Measurements from ENCODE around the gene ULBP3. TPM values are rescaled to one million over a fixed set of nuclear protein-coding genes. Genes with fewer than 3 reads are reported as not detected.
"Not testable (repeated sequence)": the region's sequence is repeated elsewhere in the genome, so short reads cannot be mapped to it uniquely, and the experiment has no call there.

Gene ULBP3
- total RNA-seq, 5 donors from 2014 or later (not counting 1 experiment from before 2014, with no cell fraction given): 0.35 to 1.3 (median 0.79) TPM

GRCh38 chr6:150027806-150028565 lies 40.9 kb downstream of the ULBP3 start:
- Mint-ChIP-seq H3K27me3 (peaks cover 49 to 62% of the 10 kb centered on the region in 2 donors), H3K4me3 (no peak overlapping the region), H3K4me1 (peaks cover 9 to 16% (median 10%) of the 10 kb centered on the region in 3 donors), H3K36me3 (no peaks in the 10 kb centered on the region), H3K27ac (no peak overlapping the region), H3K9me3 (no peaks in the 10 kb centered on the region)
- Histone ChIP-seq H3K4me3 (ENCODE audit: control insufficient read depth in 1 of 2, extremely low read depth in 1 of 2, low read length in 1 of 2) (no peak overlapping the region), H3K9me3 (no peaks in the 10 kb centered on the region), H3K27me3 (replicated peaks in 1 of 2; ENCODE audit: control insufficient read depth in 2 of 2, extremely low read depth in 1 of 2, insufficient read depth in 2 of 2, low read length in 1 of 2) (peaks cover 10 to 57% of the 10 kb centered on the region in 2 experiments), H3K4me1 (ENCODE audit: control insufficient read depth in 1 of 2, extremely low read depth in 1 of 2, insufficient read depth in 2 of 2, low read length in 2 of 2) (peaks cover 0 to 12% of the 10 kb centered on the region in 2 experiments), H3K36me3 (ENCODE audit: control insufficient read depth in 2 of 2, extremely low read depth in 1 of 2, insufficient read depth in 1 of 2, low read length in 1 of 2) (no peaks in the 10 kb centered on the region), H3K27ac (ENCODE audit: low read length) (no peak overlapping the region)
- 85% methylated on average over 5 of the region's 6 CpGs for WGBS (ENCODE audit: insufficient coverage)
- CTCF ChIA-PET: no interaction called here
- DNase-seq: peak in 1 of 35 experiments; percentile 13
- POLR2A ChIA-PET: no interaction called here
- no peak for ATAC-seq (replicated peaks in 1 of 4)

- Histone ChIP-seq H3K27me3 (replicated peaks in 1 of 2; ENCODE audit: control insufficient read depth in 2 of 2, extremely low read depth in 1 of 2, insufficient read depth in 2 of 2, low read length in 1 of 2) (peaks cover 10 to 56% of the 10 kb centered on the region in 2 experiments), H3K4me3 (ENCODE audit: control insufficient read depth in 1 of 2, extremely low read depth in 1 of 2, low read length in 1 of 2) (no peak overlapping the region), H3K9me3 (no peaks in the 10 kb centered on the region), H3K27ac (ENCODE audit: low read length) (no peak overlapping the region), H3K36me3 (ENCODE audit: control insufficient read depth in 2 of 2, extremely low read depth in 1 of 2, insufficient read depth in 1 of 2, low read length in 1 of 2) (no peaks in the 10 kb centered on the region), H3K4me1 (ENCODE audit: control insufficient read depth in 1 of 2, extremely low read depth in 1 of 2, insufficient read depth in 2 of 2, low read length in 2 of 2) (peaks cover 0 to 12% of the 10 kb centered on the region in 2 experiments)
- H3K36me3 Mint-ChIP-seq: no peaks in the 10 kb centered on the region
- no peak overlapping the region for H3K27ac Mint-ChIP-seq
- no peaks in the 10 kb centered on the region for H3K9me3 Mint-ChIP-seq
- H3K4me3 Mint-ChIP-seq: no peak overlapping the region
- ChIA-PET CTCF (no interaction called here), POLR2A (no interaction called here)
- peaks cover 9 to 16% (median 10%) of the 10 kb centered on the region in 3 donors for H3K4me1 Mint-ChIP-seq
- 74% methylated on average over 8 of the region's 9 CpGs for WGBS (ENCODE audit: insufficient coverage)
- H3K27me3 Mint-ChIP-seq: peaks cover 46 to 56% of the 10 kb centered on the region in 2 donors
- ATAC-seq (replicated peaks in 1 of 4): no peak
- DNase-seq: peak in 1 of 35 experiments; percentile 22
Observed at GRCh38 chr6:150026976-150027805, 41.7 kb downstream of the ULBP3 start.

- Histone ChIP-seq H3K36me3 (ENCODE audit: control insufficient read depth in 2 of 2, extremely low read depth in 1 of 2, insufficient read depth in 1 of 2, low read length in 1 of 2) (no peaks in the 10 kb centered on the region), H3K4me3 (ENCODE audit: control insufficient read depth in 1 of 2, extremely low read depth in 1 of 2, low read length in 1 of 2) (no peak within 1 kb of the TSS), H3K27ac (ENCODE audit: low read length) (no peak within 1 kb of the TSS), H3K9me3 (no peaks in the 10 kb centered on the region), H3K27me3 (replicated peaks in 1 of 2; ENCODE audit: control insufficient read depth in 2 of 2, extremely low read depth in 1 of 2, insufficient read depth in 2 of 2, low read length in 1 of 2) (peaks cover 10 to 53% of the 10 kb centered on the region in 2 experiments), H3K4me1 (ENCODE audit: control insufficient read depth in 1 of 2, extremely low read depth in 1 of 2, insufficient read depth in 2 of 2, low read length in 2 of 2) (peaks cover 0 to 12% of the 10 kb centered on the region in 2 experiments)
- H3K9me3 Mint-ChIP-seq: no peaks in the 10 kb centered on the region
- no peaks in the 10 kb centered on the region for H3K36me3 Mint-ChIP-seq
- POLR2A ChIA-PET: no interaction called here
- CTCF ChIA-PET: no interaction called here
- no peak for DNase-seq
- no peak within 1 kb of the TSS for H3K27ac Mint-ChIP-seq
- H3K27me3 Mint-ChIP-seq: peaks cover 52 to 62% of the 10 kb centered on the region in 2 donors
- ATAC-seq (replicated peaks in 1 of 4): peak; percentile 25 to 59 (median 51)
- peaks cover 9 to 16% (median 10%) of the 10 kb centered on the region in 3 donors for H3K4me1 Mint-ChIP-seq
- WGBS (ENCODE audit: insufficient coverage): 6% methylated on average over 24 of the region's 36 CpGs
- H3K4me3 Mint-ChIP-seq: peak within 1 kb of the TSS in 2 of 3 donors; percentile 34 to 56
Observed at GRCh38 chr6:150025201-150025917, 43.6 kb downstream of the ULBP3 start, which contains the start of gene RAET1L. TSS of gene RAET1L (minus strand) at chr6:150025532. CDS start at chr6:150025471, 61 bp downstream.

- Mint-ChIP-seq H3K27me3 (peaks cover 50 to 62% of the 10 kb centered on the region in 2 donors), H3K4me1 (peaks cover 9 to 13% (median 10%) of the 10 kb centered on the region in 3 donors), H3K9me3 (no peaks in the 10 kb centered on the region), H3K4me3 (peak overlapping the region in 1 of 3 donors; percentile 56), H3K36me3 (no peaks in the 10 kb centered on the region), H3K27ac (no peak overlapping the region)
- Histone ChIP-seq H3K36me3 (ENCODE audit: control insufficient read depth in 2 of 2, extremely low read depth in 1 of 2, insufficient read depth in 1 of 2, low read length in 1 of 2) (no peaks in the 10 kb centered on the region), H3K4me1 (ENCODE audit: control insufficient read depth in 1 of 2, extremely low read depth in 1 of 2, insufficient read depth in 2 of 2, low read length in 2 of 2) (peaks cover 0 to 12% of the 10 kb centered on the region in 2 experiments), H3K27me3 (replicated peaks in 1 of 2; ENCODE audit: control insufficient read depth in 2 of 2, extremely low read depth in 1 of 2, insufficient read depth in 2 of 2, low read length in 1 of 2) (peaks cover 10 to 53% of the 10 kb centered on the region in 2 experiments), H3K9me3 (no peaks in the 10 kb centered on the region), H3K27ac (ENCODE audit: low read length) (no peak overlapping the region), H3K4me3 (ENCODE audit: control insufficient read depth in 1 of 2, extremely low read depth in 1 of 2, low read length in 1 of 2) (no peak overlapping the region)
- WGBS (ENCODE audit: insufficient coverage): 46% methylated on average over 7 of the region's 11 CpGs
- DNase-seq (no peak), ATAC-seq (replicated peaks in 1 of 4) (no peak)
- ChIA-PET POLR2A (no interaction called here), CTCF (no interaction called here)
Observed at GRCh38 chr6:150024646-150025155, 44.2 kb downstream of the ULBP3 start.

- Histone ChIP-seq H3K4me1 (ENCODE audit: control insufficient read depth in 1 of 2, extremely low read depth in 1 of 2, insufficient read depth in 2 of 2, low read length in 2 of 2) (peaks cover 0 to 12% of the 10 kb centered on the region in 2 experiments), H3K27me3 (replicated peaks in 1 of 2; ENCODE audit: control insufficient read depth in 2 of 2, extremely low read depth in 1 of 2, insufficient read depth in 2 of 2, low read length in 1 of 2) (peaks cover 10 to 52% of the 10 kb centered on the region in 2 experiments)
- H3K27ac ChIP-seq (ENCODE audit: low read length); H3K4me3 ChIP-seq (ENCODE audit: control insufficient read depth in 1 of 2, extremely low read depth in 1 of 2, low read length in 1 of 2); DNase-seq; H3K36me3 ChIP-seq (ENCODE audit: control insufficient read depth in 2 of 2, extremely low read depth in 1 of 2, insufficient read depth in 1 of 2, low read length in 1 of 2); H3K27ac Mint-ChIP-seq; H3K36me3 Mint-ChIP-seq; H3K4me3 Mint-ChIP-seq; H3K9me3 ChIP-seq; H3K9me3 Mint-ChIP-seq; ATAC-seq (replicated peaks in 1 of 4); POLR2A ChIA-PET: not testable (repeated sequence)
- no CpG with 5 or more reads among the region's 2 CpGs for WGBS (ENCODE audit: insufficient coverage)
- H3K27me3 Mint-ChIP-seq: peaks cover 54 to 66% of the 10 kb centered on the region in 2 donors
- CTCF ChIA-PET: interaction anchor here in 1 of 2 donors (0.6 kb wide), 1 partner anchor 394 kb away, joined by 3 read pairs; no protein-coding TSS in a partner anchor
- H3K4me1 Mint-ChIP-seq: peaks cover 9 to 13% (median 10%) of the 10 kb centered on the region in 3 donors
Observed at GRCh38 chr6:150024021-150024420, 44.9 kb downstream of the ULBP3 start.
